Measurements from ENCODE around the gene CACNA2D3.

- TF ChIP-seq POLR2AphosphoS5 (IDR thresholded peaks at IDR 0.05), result no peak
- no peak for TF ChIP-seq EP300 (IDR thresholded peaks at IDR 0.05; ENCODE audit: low read depth)
- TF ChIP-seq, protein P1, sequence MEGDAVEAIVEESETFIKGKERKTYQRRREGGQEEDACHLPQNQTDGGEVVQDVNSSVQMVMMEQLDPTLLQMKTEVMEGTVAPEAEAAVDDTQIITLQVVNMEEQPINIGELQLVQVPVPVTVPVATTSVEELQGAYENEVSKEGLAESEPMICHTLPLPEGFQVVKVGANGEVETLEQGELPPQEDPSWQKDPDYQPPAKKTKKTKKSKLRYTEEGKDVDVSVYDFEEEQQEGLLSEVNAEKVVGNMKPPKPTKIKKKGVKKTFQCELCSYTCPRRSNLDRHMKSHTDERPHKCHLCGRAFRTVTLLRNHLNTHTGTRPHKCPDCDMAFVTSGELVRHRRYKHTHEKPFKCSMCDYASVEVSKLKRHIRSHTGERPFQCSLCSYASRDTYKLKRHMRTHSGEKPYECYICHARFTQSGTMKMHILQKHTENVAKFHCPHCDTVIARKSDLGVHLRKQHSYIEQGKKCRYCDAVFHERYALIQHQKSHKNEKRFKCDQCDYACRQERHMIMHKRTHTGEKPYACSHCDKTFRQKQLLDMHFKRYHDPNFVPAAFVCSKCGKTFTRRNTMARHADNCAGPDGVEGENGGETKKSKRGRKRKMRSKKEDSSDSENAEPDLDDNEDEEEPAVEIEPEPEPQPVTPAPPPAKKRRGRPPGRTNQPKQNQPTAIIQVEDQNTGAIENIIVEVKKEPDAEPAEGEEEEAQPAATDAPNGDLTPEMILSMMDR (IDR thresholded peaks at IDR 0.05), result no peak
Measured at GRCh38 chr3:54197509-54197908, 75.2 kb downstream of the CACNA2D3 start.

Data from transverse colon (tissue), 4 donors.